Measurements from ENCODE around the gene NGF. TPM values are rescaled to one million over a fixed set of nuclear protein-coding genes. Genes with fewer than 3 reads are reported as not detected.

Gene NGF
- total and polyA plus RNA-seq, 2 of the 4 experiments (the other 2 are of a cell fraction) = 12.5 to 21.7 TPM

DNA sequence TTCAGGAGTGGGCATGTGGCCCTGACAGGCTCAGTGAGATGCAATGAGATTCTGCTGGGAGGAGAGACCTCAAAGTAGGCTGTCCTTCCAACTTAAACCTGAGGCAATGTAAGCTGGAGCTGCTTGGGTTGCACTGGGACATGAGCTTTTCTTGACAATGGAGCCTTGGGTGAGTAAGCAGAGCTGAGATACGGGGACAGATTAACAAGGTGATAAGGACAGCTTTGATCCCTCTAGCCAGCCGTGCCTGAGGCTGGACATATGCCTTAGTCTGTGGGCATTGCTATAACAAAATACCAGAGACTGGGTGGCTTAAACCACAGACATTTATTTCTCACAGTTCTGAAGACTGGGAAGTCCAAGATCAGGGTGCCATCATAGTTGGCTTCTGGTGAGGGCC lies 18.3 kb upstream of the NGF start:
- no peak for TF ChIP-seq MAFK (IDR thresholded peaks at IDR 0.05; ENCODE audit: low read depth, low read length)
- TF ChIP-seq CEBPB (IDR thresholded peaks at IDR 0.05; ENCODE audit: low read depth, low read length) = no peak
- no peak for TF ChIP-seq POLR2A (IDR thresholded peaks at IDR 0.05; ENCODE audit: low read depth, low read length)
- TF ChIP-seq RAD21 (IDR thresholded peaks at IDR 0.05; ENCODE audit: low read length) = no peak
- no peak for TF ChIP-seq RCOR1 (IDR thresholded peaks at IDR 0.05; ENCODE audit: insufficient replicate concordance, low read length)
- TF ChIP-seq MXI1 (IDR thresholded peaks at IDR 0.05; ENCODE audit: borderline replicate concordance, low read depth, low read length) = no peak
- no peak for TF ChIP-seq SMC3 (IDR thresholded peaks at IDR 0.05; ENCODE audit: low read depth, low read length)
- in situ Hi-C loops (cut with MboI; ENCODE audit: low sequenced_read_pairs) = no loop called here

More for the DNA sequence above, 18.3 kb upstream of the NGF start:
- H2BK5ac ChIP-seq (ENCODE audit: low read depth, low read length, poor library complexity, severe bottlenecking) = no peak overlapping the region
- no peak overlapping the region for H2AFZ ChIP-seq (replicated peaks; ENCODE audit: low read length, poor library complexity)
- H3K36me3 ChIP-seq (ENCODE audit: control insufficient read depth, insufficient read depth, low read length) = no peaks in the 10 kb centered on the region
- no peak overlapping the region for H3K27ac ChIP-seq (ENCODE audit: insufficient read depth, low read length)
- H2BK120ac ChIP-seq (ENCODE audit: low read depth, low read length) = no peak overlapping the region
- no peak overlapping the region for H2AK9ac ChIP-seq (replicated peaks; ENCODE audit: low read depth, low read length, poor library complexity)
- H4K5ac ChIP-seq (ENCODE audit: low read depth, low read length) = no peak overlapping the region
- no peak overlapping the region for H3K4ac ChIP-seq (ENCODE audit: low read depth, low read length)
- BruUV-seq (replicated peaks) = no TSS peak
- intact Hi-C loops (cut with micrococcal nuclease) = no loop called here
- H3K79me1 ChIP-seq (ENCODE audit: low read depth in 1 of 2, low read length in 2 of 2) = no peaks in the 10 kb centered on the region
- ChIA-PET POLR2A (ENCODE audit: unreplicated experiment) (no interaction called here), CTCF (no interaction called here)
- H3K56ac ChIP-seq (ENCODE audit: extremely low read depth, insufficient read depth, low read length) = no peak overlapping the region
- no peak for DNase-seq
- H3K9me3 ChIP-seq (ENCODE audit: control insufficient read depth, insufficient read depth, low read length) = no peaks in the 10 kb centered on the region; the same call in 1 of the 2 replicates
- H3K4me3 ChIP-seq (ENCODE audit: insufficient read depth, low read depth, low read length) = no peak overlapping the region
- H4K20me1 ChIP-seq (ENCODE audit: insufficient read depth, low read length) = no peaks in the 10 kb centered on the region
- peaks cover 2% of the 10 kb centered on the region; the same call in 1 of the 2 replicates for H3K27me3 ChIP-seq (ENCODE audit: control insufficient read depth, insufficient read depth, low read length)
- no peak overlapping the region for H3K9ac ChIP-seq (ENCODE audit: low read depth, low read length)
- no peaks in the 10 kb centered on the region for H3K4me1 ChIP-seq (ENCODE audit: control insufficient read depth, insufficient read depth, low read length)
- no peak for ATAC-seq (ENCODE audit: low read depth)
- dilution Hi-C loops (cut with HindIII; ENCODE audit: low sequenced_read_pairs, unreplicated experiment) = no loop called here
- H3K18ac ChIP-seq (ENCODE audit: low read depth, low read length) = no peak overlapping the region
- H2BK15ac ChIP-seq (ENCODE audit: low read depth, low read length) = no peak overlapping the region
- no peak overlapping the region for H3K23ac ChIP-seq (ENCODE audit: low read depth, low read length)
- no peak overlapping the region for H2AK5ac ChIP-seq (ENCODE audit: low read depth, low read length)
- no peaks in the 10 kb centered on the region for H3K9me1 ChIP-seq (ENCODE audit: insufficient read depth, low read length)
- H3K4me2 ChIP-seq (ENCODE audit: low read depth, low read length) = no peak overlapping the region
- no peak overlapping the region for H4K91ac ChIP-seq (ENCODE audit: insufficient read depth, low read depth, low read length)
- no CpG with 5 or more reads among the region's 2 CpGs for WGBS, 2 experiments (ENCODE audit: extremely low coverage in 2 of 2, insufficient read length in 1 of 2)
- no peak overlapping the region for H3K14ac ChIP-seq (replicated peaks; ENCODE audit: low read depth, low read length)
- H4K8ac ChIP-seq (ENCODE audit: low read depth in 2 of 2, low read length in 2 of 2) = no peak overlapping the region
- H2BK20ac ChIP-seq (ENCODE audit: low read depth, low read length) = no peak overlapping the region

All from IMR-90 (cell line).